NCI-H2107 treated with DMSO at 0.1 percent for 48 hours (cell line): ENCODE results near the gene ENPP1.
"Not testable (repeated sequence)": the region's sequence is repeated elsewhere in the genome, so short reads cannot be mapped to it uniquely, and the experiment has no call there.

ENCODE experiments used
- DNase-seq: peaks from one replicate; lab custom pipeline; 2025; ENCODE audit not compliant: unreplicated experiment; lab: John Stamatoyannopoulos, UW

Gene ENPP1

DNA sequence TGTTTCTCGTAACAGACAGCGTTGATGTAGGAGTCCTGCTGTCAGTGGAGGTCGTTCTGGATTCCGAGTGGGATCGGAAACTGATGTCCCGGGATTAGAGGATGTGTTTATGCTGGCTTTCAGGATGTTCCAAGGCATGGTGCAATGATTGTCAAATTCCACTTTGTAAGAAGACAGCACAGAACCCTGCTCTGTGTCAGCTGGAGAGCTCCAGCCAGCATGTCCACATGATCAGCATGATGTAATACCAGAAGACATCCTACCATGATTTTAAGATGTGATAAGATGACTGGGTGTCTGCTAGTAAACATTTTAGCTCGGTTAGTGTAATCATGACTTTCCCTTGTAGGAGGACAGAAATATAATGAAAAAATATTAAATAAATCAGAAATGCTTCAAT lies 20.3 kb downstream of the ENPP1 start:
- no peak for DNase-seq

GRCh38 chr6:131828951-131829350 lies 21.1 kb downstream of the ENPP1 start:
- DNase-seq, result no peak

GRCh38 chr6:131831392-131831791 lies 23.6 kb downstream of the ENPP1 start:
- no peak for DNase-seq

DNA sequence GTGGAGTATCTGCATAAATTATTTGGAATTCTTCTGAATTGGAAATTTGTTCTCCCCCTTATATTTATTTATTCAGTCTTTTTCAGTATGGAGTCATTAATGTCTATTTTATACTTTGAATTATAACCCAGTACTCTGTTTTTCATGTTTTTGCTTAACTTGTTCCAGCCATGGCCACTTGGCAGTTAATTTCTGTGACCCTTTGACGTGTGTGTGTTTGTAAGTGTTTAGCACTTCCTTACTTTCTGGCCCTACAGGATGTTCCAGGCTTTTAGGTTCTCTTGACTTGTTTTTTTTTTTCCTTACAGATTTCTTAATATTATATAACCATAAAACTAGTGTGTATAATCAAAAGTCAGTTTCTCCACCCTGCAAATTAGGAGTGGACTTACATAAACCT lies 24.1 kb downstream of the ENPP1 start:
- DNase-seq, result no peak

GRCh38 chr6:131832363-131832762 lies 24.5 kb downstream of the ENPP1 start:
- DNase-seq, result no peak

- DNase-seq, result no peak
Observed at GRCh38 chr6:131838051-131838450, 30.2 kb downstream of the ENPP1 start.

DNA sequence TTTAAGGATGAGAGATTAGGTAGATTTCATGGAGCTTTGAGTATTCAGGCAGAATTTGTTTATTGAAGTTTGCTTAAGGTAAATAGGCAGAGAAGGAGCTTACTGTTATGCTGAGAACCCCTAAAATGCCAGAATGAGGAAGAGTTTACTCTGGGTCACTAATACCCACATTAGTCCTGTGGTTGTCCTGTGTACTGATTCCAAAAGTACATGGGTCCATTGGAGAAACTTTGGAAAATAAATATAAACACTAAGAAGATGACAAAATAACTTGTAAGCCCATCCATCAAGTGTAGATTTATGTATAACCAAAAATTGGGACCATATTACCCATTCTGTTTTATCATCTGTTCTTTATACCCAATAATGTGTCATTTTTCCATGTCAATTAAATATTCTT lies 31.6 kb downstream of the ENPP1 start:
- no peak for DNase-seq

- DNase-seq, result no peak
Observed at GRCh38 chr6:131840441-131840840, 32.6 kb downstream of the ENPP1 start.

- no peak for DNase-seq
Observed at GRCh38 chr6:131840936-131841583, 33.2 kb downstream of the ENPP1 start.

GRCh38 chr6:131843768-131844167 lies 35.9 kb downstream of the ENPP1 start:
- DNase-seq, result no peak

DNA sequence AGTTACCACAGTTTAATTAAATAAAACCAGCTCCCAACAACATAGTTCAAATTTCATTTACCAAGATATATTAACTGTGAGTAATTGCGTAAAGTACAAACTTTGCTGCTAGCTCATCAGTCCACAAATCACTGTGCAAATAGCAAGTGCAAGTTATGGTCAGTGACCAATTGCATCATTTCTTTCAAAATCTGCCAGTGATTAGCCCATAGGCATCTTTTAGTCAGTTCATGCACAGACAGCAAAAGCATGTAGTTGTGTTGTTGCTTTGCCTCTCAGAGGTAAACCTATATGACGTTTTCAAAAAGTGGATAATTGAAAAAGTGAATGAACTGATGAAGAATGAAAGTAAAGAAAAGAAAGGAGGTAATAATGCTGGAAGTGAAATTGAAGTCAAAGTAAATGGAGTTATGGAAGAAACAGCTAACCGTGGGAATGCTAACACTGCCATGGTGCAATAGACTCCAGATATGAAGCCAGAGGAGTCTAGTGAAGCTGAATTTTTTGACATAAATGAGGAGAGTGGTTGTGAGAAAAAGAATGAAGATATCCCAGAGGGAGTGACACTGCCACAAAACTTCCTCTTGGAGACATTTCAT lies 36.5 kb downstream of the ENPP1 start:
- no peak for DNase-seq

DNA sequence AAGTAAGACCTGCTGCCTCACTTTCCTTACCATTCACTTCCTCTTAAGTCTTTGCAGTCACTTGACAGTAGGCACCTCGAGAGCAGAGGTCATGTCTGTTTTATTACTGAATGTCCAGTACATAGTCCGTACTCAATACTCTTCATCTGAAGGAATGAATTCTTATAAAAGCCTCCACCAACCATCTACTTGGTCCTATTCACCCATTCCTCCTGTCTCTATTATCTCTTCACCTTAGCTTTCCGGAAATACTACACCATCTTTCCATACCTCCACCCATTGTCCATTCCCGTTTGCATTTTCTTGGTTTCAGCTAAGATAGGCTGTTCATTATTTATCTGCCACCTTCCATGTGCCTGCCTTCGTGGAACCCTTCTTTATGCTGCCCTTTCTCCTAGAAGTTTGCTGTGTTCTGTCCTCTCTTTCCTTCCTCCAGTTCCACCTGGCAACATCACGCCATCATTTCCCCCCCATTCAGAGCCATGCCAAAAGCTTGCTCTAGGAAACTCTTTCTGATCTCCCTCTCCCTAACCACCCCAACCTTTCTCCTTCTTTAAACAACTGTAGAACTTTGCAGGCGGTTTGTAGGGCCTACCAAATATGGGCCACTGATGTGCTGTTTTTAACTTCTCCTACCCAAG lies 38.3 kb downstream of the ENPP1 start:
- no peak for DNase-seq

GRCh38 chr6:131846905-131847304 lies 39.1 kb downstream of the ENPP1 start:
- DNase-seq, result no peak

DNA sequence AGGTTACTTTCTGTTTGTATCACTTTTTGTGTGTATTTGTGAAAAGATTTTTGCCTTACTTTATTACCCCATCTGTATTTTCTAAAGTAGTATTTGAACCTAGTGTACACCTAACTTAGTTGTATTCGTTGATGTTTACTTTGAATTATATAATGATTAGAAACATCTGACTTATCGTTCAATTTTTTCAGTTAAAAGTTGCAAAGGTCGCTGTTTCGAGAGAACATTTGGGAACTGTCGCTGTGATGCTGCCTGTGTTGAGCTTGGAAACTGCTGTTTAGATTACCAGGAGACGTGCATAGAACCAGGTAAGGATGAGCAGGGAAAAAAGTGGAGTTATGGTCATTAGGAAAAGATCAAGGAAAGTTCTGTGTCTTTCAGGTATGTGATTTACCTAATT lies 42.0 kb downstream of the ENPP1 start:
- DNase-seq, result no peak

DNA sequence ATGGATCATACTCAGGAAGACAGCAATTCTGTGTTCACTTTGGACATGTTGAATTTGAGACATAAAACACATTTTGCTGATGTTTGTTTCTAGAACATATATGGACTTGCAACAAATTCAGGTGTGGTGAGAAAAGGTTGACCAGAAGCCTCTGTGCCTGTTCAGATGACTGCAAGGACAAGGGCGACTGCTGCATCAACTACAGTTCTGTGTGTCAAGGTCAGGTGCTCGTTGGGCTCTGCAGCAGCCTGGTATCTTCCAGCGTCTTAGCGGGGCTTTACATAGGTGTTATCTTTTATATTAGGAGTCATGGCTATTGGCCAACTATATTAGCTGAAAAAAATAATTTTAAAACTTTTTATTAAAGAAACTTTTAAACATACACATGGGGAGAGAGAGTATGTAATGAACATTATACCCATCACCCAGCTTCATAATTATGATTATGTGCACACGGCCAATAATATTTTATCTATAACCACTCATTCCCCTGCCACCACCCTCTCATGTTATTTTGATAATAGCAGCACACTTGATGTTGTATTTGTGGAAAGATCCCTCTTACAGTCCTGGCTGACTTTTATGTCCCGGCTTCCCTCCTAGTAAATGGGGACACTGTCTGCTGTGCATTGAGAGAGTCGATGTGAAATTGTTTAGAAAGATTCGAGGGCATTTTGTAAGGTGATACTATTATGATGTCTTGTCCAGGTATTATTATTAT lies 43.4 kb downstream of the ENPP1 start:
- no peak for DNase-seq

DNA sequence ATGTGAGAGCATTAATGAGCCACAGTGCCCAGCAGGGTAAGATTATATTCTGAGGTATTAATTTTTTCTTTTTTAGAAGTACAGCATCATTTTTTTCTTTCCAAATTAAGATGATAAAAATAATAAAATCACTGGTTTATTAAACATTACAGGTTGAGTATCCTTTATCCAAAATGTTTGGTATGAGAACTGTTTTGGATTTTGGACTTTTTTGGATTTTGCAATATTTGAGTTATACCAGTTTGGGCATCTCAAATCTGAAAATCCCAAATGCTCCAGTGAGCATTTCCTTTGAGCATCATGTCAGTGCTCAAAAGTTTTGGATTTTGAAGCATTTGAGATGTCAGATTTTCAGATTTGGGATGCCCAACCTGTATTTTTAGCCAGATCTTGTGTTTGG lies 44.4 kb downstream of the ENPP1 start:
- no peak for DNase-seq

GRCh38 chr6:131854803-131855202 lies 47.0 kb downstream of the ENPP1 start:
- DNase-seq, result no peak

DNA sequence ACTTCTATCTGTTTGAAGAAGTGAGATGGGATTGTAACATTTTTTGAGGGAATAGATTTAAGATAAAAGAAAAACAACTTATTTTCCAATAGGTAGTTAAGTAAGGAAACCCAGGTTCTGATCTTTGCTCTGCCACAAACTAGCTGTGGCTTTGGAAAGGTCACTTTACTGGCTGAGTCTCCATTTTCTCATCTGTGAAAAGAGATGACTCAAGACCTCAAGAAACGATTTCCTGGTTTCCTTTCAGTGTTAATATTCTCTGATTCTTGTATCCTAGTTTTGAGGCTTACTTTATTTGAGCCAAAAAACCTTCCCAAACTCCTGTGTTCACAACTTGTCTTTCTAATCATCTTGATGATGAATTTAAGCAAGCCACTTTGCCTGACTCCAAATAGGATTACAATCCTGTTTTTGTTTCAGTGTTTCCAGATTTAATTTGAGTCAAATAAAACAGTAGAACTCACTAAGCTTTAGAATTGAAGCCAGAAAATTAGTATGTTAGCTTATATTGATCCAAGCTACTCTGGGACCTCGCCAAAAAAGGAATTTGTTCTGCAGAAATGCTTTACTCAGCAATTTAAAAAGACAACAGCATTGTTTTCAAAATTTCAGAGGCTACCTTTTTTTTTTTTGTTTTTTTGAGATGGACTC lies 51.1 kb downstream of the ENPP1 start:
- no peak for DNase-seq

DNA sequence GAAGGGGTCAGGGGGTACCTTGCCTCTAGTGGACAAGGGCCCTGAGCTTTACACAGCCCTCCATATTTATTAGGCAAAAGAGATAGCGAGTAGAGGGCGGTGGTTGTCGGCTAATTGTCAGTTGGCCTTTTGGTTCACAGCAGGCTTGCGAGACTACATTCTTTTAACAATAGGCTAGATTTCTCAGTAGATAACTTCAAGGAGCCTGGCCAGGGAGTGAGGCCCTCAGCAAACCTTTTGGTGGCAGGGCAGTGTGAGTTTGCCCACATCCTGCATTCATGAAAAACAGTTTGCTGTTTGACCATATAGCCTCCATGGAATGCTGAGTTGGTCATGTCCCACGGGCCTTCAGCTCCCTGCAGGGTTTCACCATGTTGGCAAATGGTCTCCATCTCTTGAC lies 51.8 kb downstream of the ENPP1 start:
- not testable (repeated sequence) for DNase-seq

GRCh38 chr6:131861381-131861780 lies 53.6 kb downstream of the ENPP1 start:
- no peak for DNase-seq

DNA sequence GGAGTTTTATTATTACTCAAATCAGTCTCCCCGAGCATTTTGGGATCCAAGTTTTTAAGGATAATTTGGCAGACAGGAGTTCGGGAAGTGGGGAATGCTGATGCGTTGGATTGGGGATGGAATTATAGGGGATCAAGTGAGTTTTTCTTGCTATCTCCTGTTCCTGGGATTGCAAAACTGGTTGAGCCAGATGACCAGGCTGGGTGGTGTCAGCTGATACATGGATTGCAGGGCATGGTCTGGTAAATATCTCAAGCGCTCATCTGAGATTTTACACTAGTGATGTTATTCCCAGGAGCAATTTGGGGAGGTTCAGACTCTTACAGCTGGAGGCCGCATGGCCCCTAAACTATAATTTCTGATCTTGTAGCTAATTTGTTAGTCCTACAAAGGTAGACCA lies 54.7 kb downstream of the ENPP1 start:
- no peak for DNase-seq

DNA sequence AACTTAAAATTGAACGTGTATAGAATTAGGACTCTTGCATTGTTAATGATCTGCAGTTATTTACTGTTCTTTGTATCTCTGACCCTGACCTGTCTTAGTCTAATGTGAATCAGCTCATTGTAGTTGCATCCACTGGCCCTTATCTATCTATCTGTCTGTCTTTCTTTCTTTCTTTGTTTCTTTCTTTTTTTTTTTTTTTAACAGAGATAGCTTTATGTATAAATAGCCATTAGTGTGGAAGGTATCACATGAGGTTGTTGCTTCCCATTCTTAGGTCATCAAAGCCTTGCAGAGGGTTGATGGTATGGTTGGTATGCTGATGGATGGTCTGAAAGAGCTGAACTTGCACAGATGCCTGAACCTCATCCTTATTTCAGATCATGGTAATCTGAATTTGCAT lies 59.9 kb downstream of the ENPP1 start:
- DNase-seq, result no peak
